ENCODE results near the gene ZNF367. TPM values are rescaled to one million over a fixed set of nuclear protein-coding genes. Genes with fewer than 3 reads are reported as not detected.

Gene ZNF367
- polyA plus RNA-seq, 1 donor from 2014 or later, result 2.0 TPM

- TF ChIP-seq RAD21 (conservative IDR thresholded peaks at IDR 0.05), result no peak
- H3K36me3 ChIP-seq (ENCODE audit: insufficient read depth, low read length), result no peaks in the 10 kb centered on the region
- H3K9me2 ChIP-seq (ENCODE audit: insufficient read depth, low read length), result no peaks in the 10 kb centered on the region
- H3K9ac ChIP-seq (ENCODE audit: low read length), result no peak overlapping the region
- H3F3A ChIP-seq (ENCODE audit: insufficient read depth, low read length, poor library complexity, severe bottlenecking), result no peaks in the 10 kb centered on the region
- no peak overlapping the region for H3K27ac ChIP-seq (ENCODE audit: low read length)
- H3K79me2 ChIP-seq (replicated peaks; ENCODE audit: insufficient read depth, low read length), result no peaks in the 10 kb centered on the region
- H3K4me3 ChIP-seq (ENCODE audit: low read length), result no peak overlapping the region
- H3K4me2 ChIP-seq (ENCODE audit: low read length), result no peak overlapping the region
- no peaks in the 10 kb centered on the region for H3K27me3 ChIP-seq (ENCODE audit: insufficient read depth, low read depth, low read length)
- H4K20me1 ChIP-seq (ENCODE audit: insufficient read depth), result no peaks in the 10 kb centered on the region
- no peaks in the 10 kb centered on the region for H3K9me3 ChIP-seq (ENCODE audit: low read length)
- no peak overlapping the region for H2AFZ ChIP-seq (ENCODE audit: low read depth, low read length)
These were observed 75.5 kb downstream of the ZNF367 start for GRCh38 chr9:96342571-96343245.

- no peak for TF ChIP-seq EZH2 (IDR thresholded peaks at IDR 0.05; ENCODE audit: borderline replicate concordance, insufficient read depth, low read length, poor library complexity, severe bottlenecking)
- TF ChIP-seq MXI1 (conservative IDR thresholded peaks at IDR 0.05; ENCODE audit: poor library complexity, severe bottlenecking), result no peak
- TF ChIP-seq REST (IDR thresholded peaks at IDR 0.05; ENCODE audit: borderline replicate concordance), result no peak
- TF ChIP-seq CTCF (IDR thresholded peaks at IDR 0.05; ENCODE audit: poor library complexity, severe bottlenecking), result no peak
- TF ChIP-seq SMC3 (conservative IDR thresholded peaks at IDR 0.05; ENCODE audit: poor library complexity), result no peak
- TF ChIP-seq EP300 (conservative IDR thresholded peaks at IDR 0.05; ENCODE audit: poor library complexity, severe bottlenecking), result no peak
- no peak for TF ChIP-seq TAF1 (IDR thresholded peaks at IDR 0.05; ENCODE audit: low read depth)
- no peak for TF ChIP-seq RAD21 (conservative IDR thresholded peaks at IDR 0.05)
- no peak for TF ChIP-seq POLR2AphosphoS5 (IDR thresholded peaks at IDR 0.05)
- Histone ChIP-seq H3K9me3 (ENCODE audit: low read length) (no peaks in the 10 kb centered on the region), H3K27me3 (ENCODE audit: insufficient read depth, low read depth, low read length) (no peaks in the 10 kb centered on the region), H4K20me1 (ENCODE audit: insufficient read depth) (no peaks in the 10 kb centered on the region), H3F3A (ENCODE audit: insufficient read depth, low read length, poor library complexity, severe bottlenecking) (no peaks in the 10 kb centered on the region), H3K79me2 (replicated peaks; ENCODE audit: insufficient read depth, low read length) (no peaks in the 10 kb centered on the region), H3K4me2 (ENCODE audit: low read length) (no peak overlapping the region), H3K9me2 (ENCODE audit: insufficient read depth, low read length) (no peaks in the 10 kb centered on the region), H2AFZ (ENCODE audit: low read depth, low read length) (no peak overlapping the region), H3K4me3 (ENCODE audit: low read length) (no peak overlapping the region), H3K27ac (ENCODE audit: low read length) (no peak overlapping the region), H3K36me3 (ENCODE audit: insufficient read depth, low read length) (no peaks in the 10 kb centered on the region), H3K9ac (ENCODE audit: low read length) (no peak overlapping the region)
These were observed 77.5 kb downstream of the ZNF367 start for GRCh38 chr9:96340707-96341106.
